Stimulated activated naive CD4-positive, alpha-beta T cell treated with Interleukin-2 at 50 U/mL for 16 hours (primary cell): Measurements from ENCODE around the gene PMEPA1.

Experiments used
- DNase-seq: peaks from one replicate; lab custom pipeline; 2025; lab: John Stamatoyannopoulos, UW

Gene PMEPA1

GRCh38 chr20:57736738-57737347, 27.0 kb upstream of the PMEPA1 start:
- no peak for DNase-seq

DNA sequence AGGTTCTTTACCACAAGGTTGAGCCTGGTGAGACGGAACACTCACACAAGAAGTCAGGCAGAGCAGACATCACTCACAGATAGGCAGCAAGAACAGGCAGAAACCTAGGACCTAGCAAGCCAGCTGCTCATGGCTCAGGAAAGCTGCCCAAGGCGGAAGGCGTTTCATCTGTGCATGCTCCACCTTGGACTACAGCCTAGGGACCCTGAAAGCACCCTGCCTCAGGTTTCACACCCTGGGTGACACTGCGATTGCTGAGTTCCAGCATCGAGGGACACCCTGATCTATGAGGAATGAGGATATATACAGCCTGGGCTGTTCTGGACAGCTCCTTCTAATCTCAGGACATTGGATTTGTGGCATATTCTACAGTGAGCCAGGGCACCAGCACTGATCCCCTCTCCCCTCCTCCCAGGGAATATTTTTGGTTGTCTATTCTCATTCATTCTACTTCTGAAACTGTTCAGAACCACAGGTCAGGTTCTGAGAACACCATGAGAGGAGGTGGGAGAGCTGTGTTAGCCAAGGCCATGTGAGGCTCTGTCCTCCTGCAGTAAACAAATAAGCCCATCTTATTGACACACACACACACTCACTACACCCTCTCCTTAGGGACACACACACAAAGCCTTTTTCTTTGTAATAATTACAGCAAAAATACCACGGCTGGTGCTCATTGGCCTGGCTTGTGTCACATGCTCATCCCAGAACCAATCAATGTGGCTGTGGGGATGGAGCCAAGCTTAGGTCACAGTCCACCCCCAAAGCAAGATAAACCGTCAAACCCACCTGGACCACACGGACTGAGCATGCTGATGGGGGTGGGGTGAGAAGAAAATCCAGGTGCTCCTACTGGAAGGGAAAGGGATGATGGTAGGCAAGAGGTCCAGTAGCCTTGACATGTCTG, 26.3 kb upstream of the PMEPA1 start:
- DNase-seq: no peak

- DNase-seq: no peak
Measured at GRCh38 chr20:57734754-57735153, 24.9 kb upstream of the PMEPA1 start.

GRCh38 chr20:57732226-57732625, 22.4 kb upstream of the PMEPA1 start:
- no peak for DNase-seq

GRCh38 chr20:57728762-57729161, 18.9 kb upstream of the PMEPA1 start:
- DNase-seq: no peak

GRCh38 chr20:57727863-57728262, 18.0 kb upstream of the PMEPA1 start:
- DNase-seq: no peak

GRCh38 chr20:57725636-57726035, 15.8 kb upstream of the PMEPA1 start:
- no peak for DNase-seq

GRCh38 chr20:57724610-57725405, 15.0 kb upstream of the PMEPA1 start:
- no peak for DNase-seq

GRCh38 chr20:57723816-57724215, 14.0 kb upstream of the PMEPA1 start:
- no peak for DNase-seq

- no peak for DNase-seq
Measured at GRCh38 chr20:57719951-57720350, 10.1 kb upstream of the PMEPA1 start.

DNA sequence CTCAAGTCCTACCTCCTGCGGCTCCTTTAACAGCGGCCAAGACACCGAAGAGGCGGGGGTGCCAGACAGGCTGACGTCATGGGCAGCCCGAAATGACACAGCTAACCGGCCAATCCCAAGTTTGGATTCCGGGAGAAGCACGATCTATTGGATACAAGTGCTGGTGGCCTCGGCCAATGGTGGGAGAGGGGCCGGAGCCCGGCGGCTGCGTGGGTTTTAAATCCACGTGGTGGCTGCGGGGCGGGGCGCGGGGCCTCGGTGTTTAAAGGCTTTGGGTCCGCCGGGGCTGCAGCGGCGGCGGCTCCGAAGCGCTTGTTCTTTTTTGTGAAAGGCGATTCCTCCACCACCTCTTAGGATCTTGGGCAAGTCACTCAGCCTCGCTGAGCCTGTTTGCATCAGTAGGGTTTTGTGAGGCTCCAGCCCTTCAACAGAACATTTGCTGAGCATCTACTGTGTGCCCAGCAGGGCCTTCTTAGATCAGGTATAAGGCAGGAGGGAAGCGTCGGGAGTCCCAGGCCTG, 8.7 kb upstream of the PMEPA1 start:
- DNase-seq: peak; percentile 93

GRCh38 chr20:57717797-57718196, 8.0 kb upstream of the PMEPA1 start:
- DNase-seq: no peak

DNA sequence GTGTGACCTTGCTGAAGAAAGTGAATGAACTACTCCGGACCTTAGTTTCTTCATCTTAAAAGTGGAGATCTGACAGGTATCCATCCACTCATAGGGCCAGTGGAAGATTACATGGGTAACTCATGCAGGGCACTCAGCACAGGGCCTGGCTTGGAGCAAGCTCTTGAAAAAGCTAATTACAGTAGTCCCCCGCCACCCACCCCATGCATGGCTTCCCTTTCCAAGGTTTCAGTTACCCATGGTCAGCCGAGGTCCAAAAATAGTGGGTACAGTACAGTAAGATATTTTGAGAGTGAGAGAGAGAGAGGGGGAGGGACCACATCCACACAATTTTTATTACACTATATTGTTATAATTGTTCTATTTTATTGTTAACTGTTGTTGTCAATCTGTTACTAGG, 7.1 kb upstream of the PMEPA1 start:
- no peak for DNase-seq

GRCh38 chr20:57716202-57716601, 6.4 kb upstream of the PMEPA1 start:
- DNase-seq: no peak

- DNase-seq: no peak
Measured at GRCh38 chr20:57715268-57715904, 5.6 kb upstream of the PMEPA1 start.

GRCh38 chr20:57714409-57715267, 4.8 kb upstream of the PMEPA1 start:
- DNase-seq: no peak

DNA sequence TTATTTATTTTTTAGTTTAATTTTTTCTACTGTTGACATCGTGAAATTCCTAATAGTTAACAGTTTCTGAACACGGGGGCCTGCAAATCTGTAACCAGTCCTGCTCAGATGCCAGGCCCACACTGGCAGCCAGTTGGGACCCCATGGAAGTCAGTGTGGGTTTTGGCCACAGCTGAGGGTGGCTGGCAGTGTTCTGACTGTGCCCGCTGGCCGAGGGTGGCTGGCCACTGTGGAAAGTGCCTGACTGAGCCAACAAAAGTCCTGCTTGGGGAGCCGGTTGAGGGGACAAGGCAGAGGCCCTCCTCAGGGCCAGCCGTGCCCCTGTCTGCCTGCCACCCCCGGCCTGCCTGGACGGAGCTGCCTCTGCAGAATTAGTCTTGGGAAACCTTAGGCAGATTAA, 4.1 kb upstream of the PMEPA1 start:
- DNase-seq: no peak

GRCh38 chr20:57713505-57713903, 3.7 kb upstream of the PMEPA1 start:
- DNase-seq: no peak

DNA sequence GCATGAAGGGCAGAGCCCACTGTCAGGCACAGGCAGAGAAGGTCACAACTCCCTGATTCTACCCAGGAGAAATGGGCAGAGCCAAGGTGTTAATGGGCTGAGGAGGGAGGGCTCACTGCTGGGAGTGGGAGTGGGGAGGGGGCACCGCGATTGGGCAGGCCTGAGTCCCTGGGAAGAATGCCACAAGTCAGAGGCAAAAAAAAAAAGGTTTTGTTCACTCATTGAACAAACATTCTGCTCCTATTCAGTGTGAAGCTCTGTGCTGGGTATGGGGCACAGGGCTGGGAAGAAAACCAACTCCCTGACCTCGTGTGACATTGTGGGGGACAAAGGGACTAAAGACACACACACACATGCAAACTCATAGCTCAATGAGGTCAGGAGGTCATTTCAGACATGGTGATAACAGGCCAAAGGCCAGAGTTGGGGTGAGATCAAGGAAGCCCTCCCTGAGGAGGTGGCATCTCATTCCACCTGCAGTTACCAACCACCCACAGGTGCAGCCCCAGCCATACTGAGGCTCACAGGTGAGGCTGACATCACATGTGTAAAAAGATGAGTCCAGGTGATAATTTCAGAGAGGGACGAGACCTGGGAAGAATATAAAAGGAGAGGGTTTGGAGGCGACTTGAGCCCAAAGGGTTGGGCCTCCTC, 3.2 kb upstream of the PMEPA1 start:
- DNase-seq: no peak

DNA sequence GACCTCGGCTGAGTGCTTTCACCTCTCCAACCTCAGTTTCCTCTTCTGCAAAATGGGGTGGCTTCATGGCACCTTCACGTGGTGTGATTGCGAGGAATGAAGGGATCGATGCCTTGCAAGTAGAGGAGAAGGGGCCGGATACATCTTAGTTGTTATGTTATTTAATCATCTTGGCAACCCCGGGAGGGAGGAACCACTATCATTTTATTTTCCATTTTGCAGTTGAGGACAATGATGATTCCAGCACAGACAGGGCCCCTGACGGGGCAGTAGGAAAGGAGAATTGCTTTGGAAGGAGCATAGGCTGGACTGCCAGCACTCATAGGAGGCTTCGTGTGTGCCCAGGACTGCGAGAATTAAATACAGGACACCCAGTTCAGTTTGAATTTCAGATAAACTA, 2.5 kb upstream of the PMEPA1 start:
- DNase-seq: no peak

- DNase-seq: no peak
Measured at GRCh38 chr20:57711826-57712225, 2.0 kb upstream of the PMEPA1 start.
